GM12892 (cell line): ENCODE data around the gene PDE4B.

Experiments used
- POLR2A ChIP-seq: IDR thresholded peaks from 2 replicates; pipeline ENCODE4 v1.6.1; 2011; ENCODE audit warnings: low read depth, low read length, control low read depth
- POLR2AphosphoS5 ChIP-seq: IDR thresholded peaks from 2 replicates; pipeline ENCODE4 v1.6.1; 2011; ENCODE audit warnings: low read depth, low read length, control low read depth
- TAF1 ChIP-seq: IDR thresholded peaks from 2 replicates; pipeline ENCODE4 v1.6.1; 2011; ENCODE audit warnings: low read depth, mild to moderate bottlenecking, control low read depth, low read length, borderline replicate concordance

GRCh38 chr1:66090859-66091457, 298.3 kb downstream of the PDE4B start:
- TF ChIP-seq POLR2AphosphoS5 (no peak), POLR2A (no peak), TAF1 (no peak)
